Mucosa of gallbladder (tissue), 1 donor: Measurements from ENCODE around the gene GOLGA3. TPM values are rescaled to one million over a fixed set of nuclear protein-coding genes. Genes with fewer than 3 reads are reported as not detected.
"Not testable (repeated sequence)": the region's sequence is repeated elsewhere in the genome, so short reads cannot be mapped to it uniquely, and the experiment has no call there.

ENCODE experiments used
- DNase-seq: peaks from one replicate; pipeline ENCODE4 v3.0.0-alpha.2; 2020; ENCODE audit warnings: low spot score
- total RNA-seq: library from RNA; stranded (reverse); gene quantifications from one replicate; pipeline ENCODE4 v1.2.1, GENCODE V29; 2021
- donor health status: DM: no; HTN: no; CAD: no.

GOLGA3 gene
- total RNA-seq, 1 donor from 2014 or later = 72.2 TPM

- peak; percentile 62 for DNase-seq
These were observed 51.7 kb downstream of the GOLGA3 start for GRCh38 chr12:132776816-132777568.

GRCh38 chr12:132776230-132776625, 52.4 kb downstream of the GOLGA3 start:
- not testable (repeated sequence) for DNase-seq

- DNase-seq = no peak
These were observed 53.0 kb downstream of the GOLGA3 start for GRCh38 chr12:132775502-132776229.

- no peak for DNase-seq
These were observed 53.9 kb downstream of the GOLGA3 start for GRCh38 chr12:132774646-132775275.

GRCh38 chr12:132774159-132774558, 54.5 kb downstream of the GOLGA3 start:
- no peak for DNase-seq

GRCh38 chr12:132773077-132773955, 55.4 kb downstream of the GOLGA3 start:
- DNase-seq = no peak

GRCh38 chr12:132772606-132773005, 56.1 kb downstream of the GOLGA3 start:
- DNase-seq = no peak

GRCh38 chr12:132771126-132771838, 57.4 kb downstream of the GOLGA3 start:
- DNase-seq = no peak

- DNase-seq = peak; percentile 28
These were observed 62.1 kb downstream of the GOLGA3 start for GRCh38 chr12:132766380-132767085.

- no peak for DNase-seq
These were observed 63.3 kb downstream of the GOLGA3 start for GRCh38 chr12:132765361-132765760.

- no peak for DNase-seq
These were observed 64.4 kb downstream of the GOLGA3 start for GRCh38 chr12:132764231-132764630.

GRCh38 chr12:132761921-132762583, 66.6 kb downstream of the GOLGA3 start:
- DNase-seq = peak; percentile 84

- no peak for DNase-seq
These were observed 67.4 kb downstream of the GOLGA3 start, which contains the start of gene ANKLE2 for GRCh38 chr12:132761032-132761920. TSS of gene ANKLE2 (minus strand) at chr12:132761832. CDS start at chr12:132761798, 34 bp downstream.

GRCh38 chr12:132759359-132759758, 69.3 kb downstream of the GOLGA3 start:
- no peak for DNase-seq

GRCh38 chr12:132758825-132759224, 69.8 kb downstream of the GOLGA3 start:
- DNase-seq = not testable (repeated sequence)

GRCh38 chr12:132754160-132754932, 74.3 kb downstream of the GOLGA3 start:
- no peak for DNase-seq

- not testable (repeated sequence) for DNase-seq
These were observed 75.0 kb downstream of the GOLGA3 start for GRCh38 chr12:132753670-132754069.

GRCh38 chr12:132748319-132748718, 80.3 kb downstream of the GOLGA3 start:
- no peak for DNase-seq
